Measurements from ENCODE around the gene HOXA11.

DNA sequence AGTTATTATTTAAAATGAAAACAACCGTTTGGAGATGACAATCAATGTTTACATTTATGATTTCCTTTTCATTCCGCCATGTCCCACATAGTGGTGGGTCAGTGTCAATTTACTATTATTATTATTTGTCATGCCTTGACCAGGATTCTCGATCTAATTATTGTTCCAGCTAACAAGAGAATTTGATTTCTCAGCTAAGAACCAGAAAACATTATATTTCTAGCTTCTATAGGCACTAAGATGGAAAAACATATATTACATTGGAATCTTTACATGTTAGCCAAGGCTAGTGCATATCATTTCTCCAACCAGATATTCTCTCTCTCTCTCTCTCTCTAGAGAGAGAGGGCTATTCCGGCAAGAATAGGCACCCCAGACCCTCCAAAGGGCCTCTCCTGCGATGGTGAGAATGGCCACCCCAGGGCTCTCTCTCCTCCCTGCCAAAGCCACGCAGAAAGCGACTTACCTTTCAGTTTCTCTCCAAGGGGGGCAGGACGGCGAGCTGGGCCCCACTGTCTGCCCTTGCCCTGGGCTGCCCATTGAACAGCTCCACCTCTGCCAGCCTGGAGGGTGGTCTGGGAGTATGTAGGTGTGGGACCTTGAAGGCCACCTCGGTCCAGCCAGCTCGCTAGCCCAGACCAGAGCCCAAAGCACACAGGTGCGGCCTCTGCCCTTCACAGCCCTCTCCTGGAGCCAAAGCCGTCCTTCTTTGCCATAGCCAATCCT is 35.0 kb downstream of the HOXA11 start:
- TF ChIP-seq CTCF (IDR thresholded peaks at IDR 0.05) (peak in 1 of 6 experiments; percentile 13), POLR2A (IDR thresholded peaks at IDR 0.05) (no peak)

All from adrenal gland (tissue), 5 donors.